Thyroid gland (tissue), 4 donors: ENCODE measurements around the gene GH1.

Source experiments
- CTCF ChIP-seq, 6 experiments: fragments of 200-600 bp in 3 of 6; fragments of 450-650 bp in 3 of 6; sonication (generic) in 3 of 6; IDR thresholded peaks; one replicate each; pipeline ENCODE4 v1.5.1; 2016 to 2019; ENCODE audit warnings: antibody characterized with exemption in 6 of 6, mild to moderate bottlenecking in 2 of 6, inconsistent platforms in 1 of 6, moderate library complexity in 1 of 6
- POLR2A ChIP-seq, 2 donors: fragments of 450-650 bp; IDR thresholded peaks; one replicate each; pipeline ENCODE4 v1.6.1; 2017; ENCODE audit warnings: antibody characterized with exemption in 2 of 2, mild to moderate bottlenecking in 2 of 2, moderate library complexity in 1 of 2

DNA sequence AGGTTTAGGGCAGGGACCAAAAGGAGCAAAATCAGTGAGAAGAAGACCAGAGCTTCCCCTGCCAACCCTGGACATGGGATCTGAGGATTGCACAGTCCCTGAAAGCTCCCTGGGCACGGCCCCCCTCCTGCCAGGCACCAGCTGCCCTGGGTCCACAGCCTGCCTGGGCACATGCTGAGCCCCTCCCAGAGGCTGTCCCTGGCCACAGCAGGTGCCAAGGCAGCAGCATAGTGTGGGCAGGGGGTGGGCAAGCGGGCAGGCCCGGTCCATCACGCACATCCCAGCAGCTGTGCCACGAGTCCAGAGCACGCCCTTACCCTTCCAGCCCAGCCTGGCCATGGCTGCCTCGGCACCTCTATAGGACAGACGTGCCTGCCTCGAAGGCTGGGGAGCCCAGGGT lies 41.4 kb upstream of the GH1 start:
- TF ChIP-seq CTCF (IDR thresholded peaks at IDR 0.05) (no peak), POLR2A (IDR thresholded peaks at IDR 0.05) (no peak)
